ENCODE results near the gene POU2AF2.
"Not testable (repeated sequence)": the region's sequence is repeated elsewhere in the genome, so short reads cannot be mapped to it uniquely, and the experiment has no call there.

The POU2AF2 gene

DNA sequence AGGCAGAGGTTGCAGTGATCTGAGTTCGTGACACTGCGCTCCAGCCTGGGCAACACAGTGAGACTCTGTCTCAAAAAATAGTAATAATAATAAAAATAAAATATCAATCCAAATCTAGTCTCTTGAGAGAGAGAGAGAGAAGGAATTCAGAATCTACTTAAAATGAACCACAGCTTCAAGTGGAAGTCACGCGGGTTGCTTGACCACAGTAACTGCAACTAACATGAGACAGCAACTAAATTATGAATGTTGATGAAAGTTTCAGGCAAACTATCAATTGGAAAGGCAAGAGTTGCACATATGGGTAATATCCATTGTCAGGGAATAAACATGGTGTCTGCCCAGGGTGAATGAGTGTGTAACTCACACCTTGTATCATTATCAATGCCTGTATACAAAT lies 12.5 kb downstream of the POU2AF2 start:
- no peak for DNase-seq

GRCh38 chr11:111259896-111260295 lies 14.4 kb downstream of the POU2AF2 start:
- no peak for DNase-seq

DNA sequence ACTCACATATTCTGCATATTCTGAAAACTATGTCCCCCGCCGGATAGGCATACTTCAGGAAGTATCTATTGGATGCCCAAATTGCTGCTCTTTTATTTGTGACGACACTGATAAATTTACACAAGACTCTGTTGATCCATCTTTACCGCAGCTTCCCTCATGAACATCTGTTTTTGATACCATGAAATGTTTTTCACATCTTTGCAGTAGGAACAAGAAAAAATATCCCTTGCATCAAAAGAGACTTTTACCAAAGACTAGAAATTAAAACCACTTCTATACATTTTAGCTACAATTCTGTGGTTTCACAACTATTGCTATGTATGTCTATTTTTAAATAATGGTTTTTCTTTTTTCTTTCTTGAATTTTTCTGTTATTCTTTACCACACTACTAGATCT lies 15.3 kb downstream of the POU2AF2 start:
- no peak for DNase-seq

GRCh38 chr11:111264646-111265045 lies 19.1 kb downstream of the POU2AF2 start:
- DNase-seq: no peak

GRCh38 chr11:111265421-111265820 lies 19.9 kb downstream of the POU2AF2 start:
- no peak for DNase-seq

GRCh38 chr11:111268303-111268702 lies 22.8 kb downstream of the POU2AF2 start:
- DNase-seq: not testable (repeated sequence)

- DNase-seq: peak in 5 of 51 donors; percentile 1 to 60 (median 4)
These were observed 23.8 kb downstream of the POU2AF2 start for GRCh38 chr11:111269146-111269868.

- DNase-seq: no peak
These were observed 26.9 kb downstream of the POU2AF2 start for GRCh38 chr11:111272420-111272819.

GRCh38 chr11:111282562-111283075 lies 37.1 kb downstream of the POU2AF2 start:
- no peak for DNase-seq

- DNase-seq: no peak
These were observed 38.5 kb downstream of the POU2AF2 start for GRCh38 chr11:111283945-111284481.

GRCh38 chr11:111285189-111286091 lies 39.9 kb downstream of the POU2AF2 start:
- DNase-seq: no peak

DNA sequence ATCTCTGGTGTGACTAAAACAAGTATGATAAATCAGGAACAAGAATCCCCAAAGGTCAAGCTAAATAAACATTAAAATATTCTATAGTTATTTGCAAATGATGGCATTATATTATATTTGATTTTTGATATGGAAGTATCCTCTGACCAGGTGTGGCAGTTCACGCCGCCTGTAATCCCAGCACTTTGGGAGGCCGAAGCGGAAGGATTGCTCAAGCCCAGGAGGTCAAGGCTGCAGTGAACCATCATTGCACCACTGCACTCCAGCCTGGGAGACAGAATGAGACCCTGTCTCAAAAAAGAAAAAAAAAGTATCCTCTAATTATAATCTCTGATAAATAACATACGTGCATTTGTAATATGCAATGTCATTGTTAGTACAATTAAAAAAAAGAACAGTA lies 46.2 kb downstream of the POU2AF2 start:
- DNase-seq: no peak

DNA sequence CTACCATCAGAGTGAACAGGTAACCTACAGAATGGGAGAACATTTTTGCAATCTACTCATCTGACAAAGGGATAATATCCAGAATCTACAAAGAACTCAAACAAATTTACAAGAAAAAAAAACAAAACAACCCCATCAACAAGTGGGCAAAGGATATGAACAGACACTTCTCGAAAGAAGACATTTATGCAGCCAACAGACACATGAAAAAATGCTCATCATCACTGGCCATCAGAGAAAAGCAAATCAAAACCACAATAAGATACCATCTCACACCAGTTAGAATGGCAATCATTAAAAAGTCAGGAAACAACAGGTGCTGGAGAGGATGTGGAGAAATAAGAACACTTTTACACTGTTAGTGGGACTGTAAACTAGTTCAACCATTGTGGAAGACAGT lies 46.9 kb downstream of the POU2AF2 start:
- not testable (repeated sequence) for DNase-seq

DNA sequence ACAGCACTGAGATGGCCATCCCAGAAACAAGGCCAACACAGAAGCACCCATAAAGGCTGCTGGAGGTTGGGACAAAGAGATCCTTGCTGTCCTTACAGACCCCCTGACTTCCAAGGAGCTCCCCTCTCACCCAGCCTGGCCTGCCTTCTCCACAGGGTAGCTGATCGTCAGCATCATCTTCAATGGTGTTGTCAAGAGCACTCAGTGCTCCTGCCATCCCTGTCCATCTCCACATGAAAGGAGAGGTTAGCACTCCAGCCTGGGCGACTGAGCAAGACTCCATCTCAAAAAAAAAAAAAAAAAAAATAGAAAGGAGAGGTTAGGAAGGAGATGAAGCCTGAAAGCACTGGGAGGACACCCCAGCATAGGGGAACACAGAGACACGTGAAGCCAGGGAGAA lies 50.7 kb downstream of the POU2AF2 start:
- no peak for DNase-seq

GRCh38 chr11:111297696-111298095 lies 52.2 kb downstream of the POU2AF2 start:
- no peak for DNase-seq

GRCh38 chr11:111298413-111299100 lies 53.0 kb downstream of the POU2AF2 start, which contains the start of gene POU2AF3:
TSS of gene POU2AF3 (plus strand) at chr11:111298546. CDS start at chr11:111298582, 36 bp downstream.
- DNase-seq: peak in 18 of 51 donors; percentile 23 to 68 (median 42)

- DNase-seq: peak in 38 of 51 donors; percentile 18 to 73 (median 52)
These were observed 53.8 kb downstream of the POU2AF2 start for GRCh38 chr11:111299101-111300026.

GRCh38 chr11:111300569-111300968 lies 55.0 kb downstream of the POU2AF2 start:
- DNase-seq: no peak

GRCh38 chr11:111301004-111301841 lies 55.7 kb downstream of the POU2AF2 start:
- peak in 1 of 51 donors; percentile 18 for DNase-seq

Data from hypothalamus (tissue), 51 donors.